ENCODE data around the gene ALKBH5. TPM values are rescaled to one million over a fixed set of nuclear protein-coding genes. Genes with fewer than 3 reads are reported as not detected.
A peak's percentile ranks its signal among the peaks of the same experiment; 100 is the strongest.

Gene ALKBH5
- total and polyA plus RNA-seq, 9 of the 15 experiments (the other 6 are each of a cell fraction or from before 2014, with no cell fraction given) = 11.4 to 70.0 (median 47.4) TPM

DNA sequence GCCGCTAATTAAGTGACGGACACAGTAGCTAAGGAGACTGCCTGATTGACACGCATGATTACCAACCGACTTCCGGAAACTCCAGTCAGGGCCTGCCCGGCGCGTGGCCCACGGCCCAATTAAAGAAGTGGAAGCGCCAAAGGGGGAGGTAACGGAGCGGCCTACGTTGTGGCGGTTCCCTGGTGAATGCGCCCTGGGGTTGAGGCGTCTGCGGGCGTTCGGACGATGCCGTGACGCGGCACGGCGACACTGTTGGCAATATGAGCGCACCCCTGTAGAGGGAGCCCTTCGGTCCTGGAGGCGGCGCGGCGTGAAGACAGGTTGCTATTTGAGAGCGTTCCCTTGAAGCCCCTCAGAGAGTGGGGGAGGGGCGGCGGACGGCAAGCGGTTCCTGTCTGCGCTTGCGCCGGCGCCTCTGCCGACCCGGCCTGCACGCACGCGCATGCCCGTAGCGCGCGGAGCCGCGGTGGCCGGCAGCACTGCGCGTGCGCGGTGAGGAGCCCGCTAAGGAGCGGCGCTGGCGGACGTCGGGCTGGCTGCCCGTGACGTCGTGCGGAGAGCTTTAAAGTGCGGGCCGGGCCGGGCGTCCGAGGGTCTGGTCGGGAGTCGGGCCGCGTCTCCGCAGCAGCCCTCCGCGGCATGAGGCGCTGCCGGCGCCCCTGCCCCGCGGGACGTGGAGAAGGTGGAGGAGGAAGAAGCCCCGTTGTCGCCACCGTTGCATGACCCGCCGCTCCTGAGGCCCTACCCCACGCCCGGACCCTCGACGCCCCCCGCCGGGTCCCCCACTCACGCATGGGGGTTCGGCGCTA, at the start of gene ALKBH5 (continued):
- no peak for TF ChIP-seq ZNF165 (CRISPR knock-in tag; IDR thresholded peaks at IDR 0.05; ENCODE audit: borderline replicate concordance)
- no peak for TF ChIP-seq ZNF696 (CRISPR knock-in tag; conservative IDR thresholded peaks at IDR 0.05)
- peak; percentile 29; the same call in 1 of the 2 replicates for TF ChIP-seq THAP12 (CRISPR knock-in tag; IDR thresholded peaks at IDR 0.05)
- no peak for TF ChIP-seq KLF1 (tag; IDR thresholded peaks at IDR 0.05)
- no peak for TF ChIP-seq CEBPB (tag; IDR thresholded peaks at IDR 0.05)
- no peak for TF ChIP-seq TARDBP (IDR thresholded peaks at IDR 0.05)
- TF ChIP-seq, protein P1, sequence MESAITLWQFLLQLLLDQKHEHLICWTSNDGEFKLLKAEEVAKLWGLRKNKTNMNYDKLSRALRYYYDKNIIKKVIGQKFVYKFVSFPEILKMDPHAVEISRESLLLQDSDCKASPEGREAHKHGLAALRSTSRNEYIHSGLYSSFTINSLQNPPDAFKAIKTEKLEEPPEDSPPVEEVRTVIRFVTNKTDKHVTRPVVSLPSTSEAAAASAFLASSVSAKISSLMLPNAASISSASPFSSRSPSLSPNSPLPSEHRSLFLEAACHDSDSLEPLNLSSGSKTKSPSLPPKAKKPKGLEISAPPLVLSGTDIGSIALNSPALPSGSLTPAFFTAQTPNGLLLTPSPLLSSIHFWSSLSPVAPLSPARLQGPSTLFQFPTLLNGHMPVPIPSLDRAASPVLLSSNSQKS (CRISPR knock-in tag; IDR thresholded peaks at IDR 0.05) = no peak
- no peak for TF ChIP-seq HOMEZ (CRISPR knock-in tag; IDR thresholded peaks at IDR 0.05)
- TF ChIP-seq CUX1 (CRISPR knock-in tag; IDR thresholded peaks at IDR 0.05) = no peak
- TF ChIP-seq PURB (CRISPR knock-in tag; IDR thresholded peaks at IDR 0.05; ENCODE audit: low read depth) = no peak
- peak; percentile 80; the same call in 1 of the 2 replicates for TF ChIP-seq ATF7 (IDR thresholded peaks at IDR 0.05)
- no peak for TF ChIP-seq SMARCA5 (IDR thresholded peaks at IDR 0.05)
- TF ChIP-seq PHB2 (IDR thresholded peaks at IDR 0.05; ENCODE audit: low read depth) = no peak
- no peak for TF ChIP-seq ZNF740 (CRISPR knock-in tag; IDR thresholded peaks at IDR 0.05)
- no peak for TF ChIP-seq ZNF740 (tag; IDR thresholded peaks at IDR 0.05)
- no peak for TF ChIP-seq SMAD3 (CRISPR knock-in tag; conservative IDR thresholded peaks at IDR 0.05)
- TF ChIP-seq PTBP1 (IDR thresholded peaks at IDR 0.05; ENCODE audit: low read depth, low read length) = no peak
- no peak for TF ChIP-seq ZNF3 (CRISPR knock-in tag; IDR thresholded peaks at IDR 0.05)
